HepG2 (cell line): Measurements from ENCODE around the gene GFER. TPM values are rescaled to one million over a fixed set of nuclear protein-coding genes. Genes with fewer than 3 reads are reported as not detected.

Experiments
- AFF4 ChIP-seq: sonication (generic); formaldehyde crosslinking; IDR thresholded peaks from 2 replicates; pipeline ENCODE4 v1.4.0; 2020; ENCODE audit warnings: missing genetic modification reagents
- ARHGAP35 ChIP-seq: sonication (generic); formaldehyde crosslinking; IDR thresholded peaks from 2 replicates; pipeline ENCODE4 v1.9.0; 2022; ENCODE audit warnings: mild to moderate bottlenecking, inconsistent platforms, moderate library complexity, missing genetic modification reagents, borderline replicate concordance
- BCL3 ChIP-seq: sonication (generic); formaldehyde crosslinking; IDR thresholded peaks from 2 replicates; pipeline ENCODE4 v1.5.1; 2020; ENCODE audit warnings: mild to moderate bottlenecking, missing genetic modification reagents, moderate library complexity
- DMAP1 ChIP-seq: IDR thresholded peaks from 2 replicates; pipeline ENCODE4 v1.6.1; 2016
- FLYWCH1 ChIP-seq: sonication (generic); formaldehyde crosslinking; IDR thresholded peaks from 2 replicates; pipeline ENCODE4 v1.8.1; 2023; ENCODE audit warnings: mild to moderate bottlenecking, missing genetic modification reagents
- GFI1 ChIP-seq: sonication (generic); formaldehyde crosslinking; IDR thresholded peaks from 2 replicates; pipeline ENCODE4 v1.5.0; 2020; ENCODE audit warnings: missing genetic modification reagents, mild to moderate bottlenecking, borderline replicate concordance
- HES4 ChIP-seq: sonication (generic); formaldehyde crosslinking; IDR thresholded peaks from 2 replicates; pipeline ENCODE4 v1.9.0; 2021; ENCODE audit warnings: mild to moderate bottlenecking, missing genetic modification reagents, borderline replicate concordance
- KIAA2018 ChIP-seq: sonication (generic); formaldehyde crosslinking; IDR thresholded peaks from 2 replicates; pipeline ENCODE4 v1.5.0; 2020; ENCODE audit warnings: mild to moderate bottlenecking, missing genetic modification reagents, borderline replicate concordance
- MAF1 ChIP-seq: sonication (generic); formaldehyde crosslinking; IDR thresholded peaks from 2 replicates; pipeline ENCODE4 v1.5.0; 2020; ENCODE audit warnings: missing genetic modification reagents, borderline replicate concordance
- MTF1 ChIP-seq: sonication (generic); formaldehyde crosslinking; IDR thresholded peaks from 2 replicates; pipeline ENCODE4 v1.5.0; 2020; ENCODE audit warnings: missing genetic modification reagents
- PRMT3 ChIP-seq: sonication (generic); formaldehyde crosslinking; IDR thresholded peaks from 2 replicates; pipeline ENCODE4 v1.8.1; 2022; ENCODE audit warnings: low read depth, mild to moderate bottlenecking, moderate library complexity, missing genetic modification reagents, borderline replicate concordance
- RAD51 ChIP-seq: fragments of 450-650 bp; IDR thresholded peaks from 2 replicates; pipeline ENCODE4 v1.6.1; 2016; ENCODE audit warnings: borderline replicate concordance
- REL ChIP-seq: sonication (generic); formaldehyde crosslinking; conservative IDR thresholded peaks from 2 replicates; pipeline ENCODE4 v1.8.0; 2022; ENCODE audit warnings: mild to moderate bottlenecking, missing genetic modification reagents, moderate library complexity
- SATB2 ChIP-seq: sonication (generic); formaldehyde crosslinking; IDR thresholded peaks from 2 replicates; pipeline ENCODE4 v1.5.0; 2020; ENCODE audit warnings: missing genetic modification reagents
- SNAPC2 ChIP-seq: sonication (generic); formaldehyde crosslinking; IDR thresholded peaks from 2 replicates; pipeline ENCODE4 v1.8.1; 2022; ENCODE audit warnings: mild to moderate bottlenecking, missing genetic modification reagents
- SSRP1 ChIP-seq: IDR thresholded peaks from 2 replicates; pipeline ENCODE4 v1.6.1; 2016; ENCODE audit warnings: control low read depth
- polyA plus RNA-seq, 8 experiments: library from polyadenylated mRNA; depleted of rRNA in 3 of 8; stranded (reverse) in 7 of 8; unstranded in 1 of 8; fragments of >200 nt; fragmentation: Illumina TruSeq in 4 of 8; extraction: Trizol in 4 of 8; gene quantifications; 2 replicates each; pipeline versions ENCODE4 v1.2.1 to v1.2.3, GENCODE V29; 2011 to 2016; ENCODE audit warnings: low read depth in 4 of 8, missing spikeins in 1 of 8, mixed read lengths in 1 of 8; ENCODE audit not compliant: insufficient read depth in 1 of 8
- total RNA-seq, 5 experiments: library from RNA; depleted of rRNA; stranded (reverse); fragments of >200 nt; fragmentation: Illumina TruSeq; extraction: Trizol; gene quantifications; 2 replicates each; pipeline ENCODE4 v1.2.3, GENCODE V29; 2016; ENCODE audit warnings: low read depth in 1 of 5

GFER gene
- total and polyA plus RNA-seq, 2 of the 13 experiments (the other 11 are each of a cell fraction or from before 2014, with no cell fraction given) = 28.6 to 71.7 TPM

- TF ChIP-seq SNAPC2 = no peak
- TF ChIP-seq HES4 (CRISPR knock-in tag) = no peak; the same call in 1 of the 2 replicates
- TF ChIP-seq SSRP1 (CRISPR knock-in tag) = no peak
- TF ChIP-seq FLYWCH1 = no peak
- no peak; the same call in 1 of the 2 replicates for TF ChIP-seq GFI1
- TF ChIP-seq PRMT3 (CRISPR knock-in tag) = no peak
- TF ChIP-seq SATB2 (CRISPR knock-in tag) = no peak
- TF ChIP-seq BCL3 (CRISPR knock-in tag) = peak; percentile 62; the same call in 1 of the 2 replicates
- no peak for TF ChIP-seq MAF1
- TF ChIP-seq KIAA2018 (CRISPR knock-in tag) = no peak
- no peak for TF ChIP-seq MTF1
- no peak for TF ChIP-seq RAD51
- peak; percentile 96 for TF ChIP-seq DMAP1 (CRISPR knock-in tag)
- no peak for TF ChIP-seq ARHGAP35 (CRISPR knock-in tag)
- peak; percentile 27; the same call in 1 of the 2 replicates for TF ChIP-seq AFF4
- TF ChIP-seq REL (CRISPR knock-in tag) = 0 out of 2 replicates have a peak, but pooled peaks have one; percentile 52
Observed at GRCh38 chr16:2009791-2010510, 26.0 kb downstream of the GFER start, which contains the start of gene ZNF598 (continued).
